HG03175 (cell line): ENCODE measurements around the gene PPAT.

Experiments used
- ATAC-seq: cut with Tn5 transposase; IDR thresholded peaks from one replicate; pipeline ENCODE4 v1.9.1; 2021; ENCODE audit warnings: mild to moderate bottlenecking, moderate library complexity; ENCODE audit not compliant: unreplicated experiment

PPAT gene

DNA sequence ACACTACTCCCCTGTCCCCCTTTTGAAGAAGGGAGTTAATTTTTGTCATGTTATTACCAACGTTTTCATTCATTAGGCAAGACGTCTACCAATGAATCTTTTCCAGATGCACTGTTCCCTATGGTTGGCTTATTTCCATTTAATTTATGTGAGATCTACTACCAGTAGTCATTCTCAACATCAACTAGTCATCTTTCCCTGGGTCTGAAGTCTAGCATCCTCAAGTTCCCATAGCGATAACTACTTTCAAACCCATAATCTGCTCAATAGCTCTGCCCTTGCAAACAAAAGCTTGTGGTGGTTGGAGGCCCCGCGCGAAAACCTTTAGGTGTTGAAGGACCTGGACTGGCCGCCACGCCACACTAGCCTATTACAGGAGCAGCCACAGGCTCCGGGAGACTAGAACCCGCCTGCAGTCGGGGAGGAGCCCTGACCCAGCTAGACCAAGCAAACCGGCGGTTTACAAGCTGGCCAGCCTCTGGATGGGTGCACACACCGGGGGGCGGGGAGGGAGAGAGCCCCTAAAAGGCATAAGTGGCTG is 746 bp downstream of the PPAT start:
- ATAC-seq = peak; percentile 25

- ATAC-seq = no peak
Measured at GRCh38 chr4:56433280-56433679, 2.1 kb downstream of the PPAT start.

GRCh38 chr4:56430203-56430602 is 5.2 kb downstream of the PPAT start:
- ATAC-seq = no peak

DNA sequence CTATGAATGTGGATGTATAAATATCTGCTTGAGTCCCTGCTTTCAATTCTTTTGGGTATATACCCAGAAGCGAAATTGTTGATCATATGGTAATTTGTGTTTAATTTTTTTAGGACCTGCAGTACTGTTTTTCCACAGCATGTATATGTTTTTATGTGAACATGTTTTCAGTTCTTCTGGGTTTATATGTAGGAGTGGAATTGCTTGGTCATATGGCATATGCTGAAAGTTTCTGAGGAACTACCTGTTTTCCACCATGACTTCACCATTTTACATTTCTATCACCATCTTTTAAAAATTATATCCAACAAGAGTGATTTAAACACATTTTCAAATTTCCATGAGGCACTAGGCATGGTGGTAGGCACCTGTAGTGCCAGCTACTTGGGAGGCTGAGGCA is 8.2 kb downstream of the PPAT start:
- no peak for ATAC-seq

DNA sequence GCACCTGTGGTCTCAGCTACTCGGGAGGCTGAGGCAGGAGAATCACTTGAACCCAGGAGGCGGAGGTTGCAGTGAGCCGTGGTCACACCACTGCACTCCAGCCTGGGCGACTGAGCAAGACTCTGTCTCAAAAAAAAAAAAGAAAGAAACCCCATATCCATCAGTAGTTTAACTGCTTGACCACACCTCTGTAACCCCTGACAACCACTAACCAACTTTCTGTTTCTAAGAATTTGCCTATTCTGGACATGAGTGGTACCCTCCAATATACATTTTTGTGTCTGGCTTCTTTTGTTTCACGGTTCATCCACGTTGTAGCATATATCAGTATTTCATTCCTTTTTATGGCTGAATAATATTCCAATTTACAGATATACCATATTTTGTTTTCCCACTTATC is 9.1 kb downstream of the PPAT start:
- ATAC-seq = peak; percentile 93

DNA sequence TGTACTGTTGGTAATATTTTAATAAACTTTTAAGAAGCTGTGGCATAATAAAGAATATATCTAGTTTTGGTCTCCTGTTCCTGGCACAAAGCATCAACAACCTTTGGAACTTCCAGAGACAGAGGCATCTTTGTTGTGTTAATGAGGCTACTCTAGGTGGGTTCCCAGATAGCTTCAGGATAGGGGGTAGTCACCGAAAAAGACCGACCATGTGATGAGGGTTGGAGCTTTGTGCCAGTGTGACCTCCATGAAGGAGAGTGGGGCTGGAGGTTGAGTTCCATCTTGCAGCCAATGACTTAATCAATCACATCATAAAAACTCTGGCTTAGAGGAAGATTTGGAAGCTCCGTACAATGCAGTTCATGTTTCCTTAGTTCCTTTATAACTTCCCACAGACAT is 9.9 kb downstream of the PPAT start:
- no peak for ATAC-seq

- ATAC-seq = no peak
Measured at GRCh38 chr4:56424697-56425514, 10.5 kb downstream of the PPAT start.

DNA sequence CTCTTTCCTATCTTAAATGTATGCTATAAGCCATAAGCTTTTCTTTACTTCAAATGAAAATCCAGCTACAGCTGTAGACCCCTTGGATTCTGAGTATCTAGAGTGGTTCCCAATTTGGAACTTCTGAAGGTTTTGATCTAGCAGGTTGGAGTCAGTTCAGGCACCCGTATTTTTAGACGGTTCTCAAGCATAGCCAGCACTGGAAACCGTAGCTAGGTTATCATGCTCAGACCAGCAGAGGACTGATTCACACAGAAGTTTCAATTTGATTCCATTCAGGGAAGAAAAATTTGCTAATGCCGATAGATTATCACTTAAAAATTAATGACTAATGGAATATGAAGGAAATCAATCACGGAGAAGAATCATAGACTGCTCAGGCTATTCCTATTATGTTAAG is 11.2 kb downstream of the PPAT start:
- ATAC-seq = no peak

DNA sequence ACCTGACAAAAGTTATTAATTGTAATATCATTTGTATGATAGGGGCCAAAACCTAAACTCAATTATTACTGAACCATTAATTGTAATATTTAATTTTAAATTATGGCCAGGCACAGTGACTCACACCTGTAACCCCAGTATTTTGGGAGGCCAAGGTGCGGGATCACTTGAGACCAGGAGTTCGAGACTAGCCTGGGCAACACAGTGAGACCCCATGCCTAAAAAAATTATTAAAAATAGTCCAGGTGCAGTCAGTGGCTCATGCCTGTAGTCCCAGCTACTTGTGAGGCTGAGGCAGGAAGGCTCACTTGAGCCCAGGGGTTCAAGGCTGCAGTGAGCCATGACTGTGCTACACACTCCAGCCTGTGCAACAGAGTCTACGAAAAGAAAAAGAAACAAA is 18.0 kb downstream of the PPAT start:
- no peak for ATAC-seq

- ATAC-seq = no peak
Measured at GRCh38 chr4:56416349-56416748, 19.1 kb downstream of the PPAT start.

DNA sequence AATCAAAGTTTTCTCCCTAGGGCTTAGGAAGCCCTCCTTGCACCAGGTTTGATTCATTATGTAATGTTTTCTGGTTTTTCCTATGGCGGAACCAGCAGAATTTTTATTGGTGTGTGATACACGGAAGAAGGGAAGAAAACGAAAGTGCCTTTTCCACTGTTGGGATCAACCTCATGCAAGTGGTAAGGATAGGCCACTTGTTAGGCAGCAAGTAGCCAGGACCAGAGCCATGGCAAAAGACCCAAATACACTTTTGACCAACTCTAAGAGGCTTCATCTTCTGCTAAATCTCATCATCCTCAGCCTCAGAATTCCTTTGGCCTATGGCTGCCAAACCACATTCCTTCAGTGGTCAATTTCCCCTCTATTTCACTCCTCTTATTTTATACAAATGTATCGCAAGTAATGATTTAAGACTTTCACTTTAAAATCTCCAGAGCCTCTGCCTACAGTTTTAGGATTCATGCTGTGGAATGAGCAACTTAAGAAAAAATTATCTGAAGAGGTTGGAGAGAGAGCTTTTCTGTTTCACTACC is 21.2 kb downstream of the PPAT start:
- ATAC-seq = no peak

DNA sequence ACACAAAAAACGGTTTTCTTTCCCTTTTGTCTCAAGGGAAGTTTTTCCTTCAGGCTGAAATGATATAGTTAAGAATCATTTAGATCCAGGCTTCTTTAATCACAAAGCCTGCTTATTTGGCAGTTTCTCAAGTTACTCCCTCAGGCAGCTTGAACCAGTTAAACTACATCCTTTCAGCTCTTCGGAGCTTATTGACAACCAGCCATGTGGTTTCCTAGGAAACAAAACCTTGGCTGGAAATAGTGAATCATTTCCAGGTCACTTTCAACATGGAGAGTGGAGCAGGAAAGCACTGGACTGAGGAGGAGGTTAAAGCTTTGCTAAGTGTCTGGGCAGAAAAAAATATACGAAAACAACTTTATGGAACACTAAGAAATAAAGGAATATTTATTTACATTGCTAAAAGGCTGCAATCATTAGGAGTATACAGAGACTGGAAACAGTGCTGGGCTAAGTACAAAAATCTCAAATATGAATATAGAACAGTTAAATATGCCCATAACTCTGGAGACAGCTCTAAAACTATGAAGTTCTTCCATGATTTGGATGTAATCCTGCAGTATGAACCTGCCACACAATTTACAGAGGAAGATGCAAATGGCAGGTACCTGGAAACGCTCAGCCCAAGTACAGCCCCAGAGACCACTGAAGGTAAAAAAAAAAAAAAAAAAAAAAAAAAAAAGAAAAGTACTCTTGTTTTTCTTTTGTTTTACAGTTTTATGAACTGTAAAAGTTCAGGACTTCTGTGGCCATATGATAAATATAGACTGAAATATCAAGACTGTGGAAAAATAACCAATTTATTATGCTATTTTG is 25.0 kb downstream of the PPAT start:
- no peak for ATAC-seq

DNA sequence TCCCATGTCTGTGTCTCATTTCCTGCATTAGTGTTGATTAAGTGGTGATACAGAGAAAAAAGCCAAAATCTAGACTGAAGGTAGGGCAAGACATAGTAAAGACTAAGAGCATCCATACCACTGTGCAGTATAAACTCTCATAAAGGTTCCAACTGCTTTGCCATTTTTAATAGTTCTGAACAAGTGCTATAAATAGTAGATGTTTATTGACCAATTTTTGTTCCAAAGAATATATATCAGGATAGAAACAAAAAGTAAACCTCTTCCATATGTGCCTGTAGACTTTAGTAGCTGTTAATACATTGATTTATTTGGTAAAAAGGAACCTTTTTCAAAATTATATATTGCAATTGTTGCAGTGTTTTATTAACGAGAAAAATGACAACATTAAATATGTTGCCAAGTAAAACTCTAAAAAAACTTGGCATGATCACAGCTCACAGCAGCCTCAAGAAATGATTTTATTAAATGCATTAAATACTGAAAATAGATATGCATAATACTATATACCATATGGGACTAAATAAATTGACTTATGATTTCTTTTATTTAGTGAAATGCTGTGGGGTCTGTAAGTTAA is 25.8 kb downstream of the PPAT start:
- ATAC-seq = no peak

GRCh38 chr4:56408978-56409377 is 26.4 kb downstream of the PPAT start:
- no peak for ATAC-seq

- ATAC-seq = no peak
Measured at GRCh38 chr4:56406151-56406550, 29.3 kb downstream of the PPAT start.

DNA sequence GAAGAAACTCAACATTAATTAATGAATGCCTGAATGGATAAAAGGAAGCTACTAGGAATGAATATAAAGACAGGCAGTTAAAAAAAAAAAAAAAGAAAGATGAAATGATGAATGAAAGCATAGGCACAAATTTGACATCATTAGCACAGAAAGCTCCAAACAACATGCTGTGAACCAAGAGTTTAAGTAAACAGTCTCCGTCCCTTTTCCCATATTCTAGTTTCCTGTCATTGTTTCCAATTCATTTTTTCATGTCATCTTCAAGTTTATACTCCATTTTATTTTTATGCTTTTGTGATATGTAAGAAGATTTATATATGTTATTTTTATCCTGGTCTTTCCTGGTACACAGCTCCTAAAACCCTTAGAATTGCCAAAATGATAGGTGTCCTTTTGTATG is 30.4 kb downstream of the PPAT start:
- no peak for ATAC-seq

GRCh38 chr4:56400560-56400959 is 34.9 kb downstream of the PPAT start:
- no peak for ATAC-seq

GRCh38 chr4:56391270-56391669 is 44.1 kb downstream of the PPAT start:
- no peak for ATAC-seq

DNA sequence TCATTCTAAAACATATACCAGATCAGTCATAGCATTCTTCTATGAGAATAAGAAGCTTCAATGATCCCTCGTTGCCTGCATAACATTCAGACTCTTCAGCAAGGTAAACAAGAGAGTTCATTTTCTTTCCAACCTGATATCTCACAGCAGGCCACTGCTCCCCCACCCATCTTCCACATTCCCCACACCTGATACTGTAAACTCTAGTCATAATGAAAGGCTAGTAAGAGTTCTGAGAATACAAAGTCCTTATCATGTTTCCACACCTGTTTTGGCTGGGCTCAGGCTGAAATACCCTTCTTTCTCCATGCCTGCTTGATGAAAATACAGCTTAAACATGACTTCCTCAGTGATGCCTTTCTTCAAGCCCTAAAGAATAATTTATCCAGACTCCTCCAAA is 45.9 kb downstream of the PPAT start:
- no peak for ATAC-seq

DNA sequence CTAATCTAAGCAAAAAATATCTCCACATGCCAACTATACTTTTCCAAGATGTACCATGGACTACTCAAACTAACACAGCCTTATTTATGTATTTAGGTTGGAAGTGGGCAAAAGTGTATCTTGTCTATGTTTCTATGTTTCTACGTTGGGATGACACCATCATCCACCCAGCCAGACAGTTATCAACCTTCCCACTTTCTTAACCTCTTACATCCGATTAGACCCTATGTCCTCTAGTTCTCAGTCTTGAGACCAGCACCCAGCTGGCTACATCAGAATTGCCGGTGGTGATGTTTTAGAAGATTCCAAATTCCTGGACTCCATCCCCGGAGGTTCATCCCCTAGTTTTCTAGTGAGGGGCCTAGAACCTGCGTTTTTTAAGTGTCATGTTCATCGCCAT is 47.1 kb downstream of the PPAT start:
- ATAC-seq = no peak
